A549 (cell line): ENCODE results near the gene S100A12.

Source experiments
- BHLHE40 ChIP-seq: IDR thresholded peaks from 2 replicates; pipeline ENCODE4 v1.6.1; 2012; ENCODE audit warnings: low read depth, low read length, inconsistent platforms
- CEBPB ChIP-seq, 2 experiments: fragments of >200 bp in 1 of 2; sonication (Bioruptor Twin) in 1 of 2; formaldehyde crosslinking in 1 of 2; IDR thresholded peaks; 2 replicates each; pipeline ENCODE4 v1.6.1; 2012 to 2016
- EP300 ChIP-seq, 2 experiments: fragments of >200 bp; sonication (Bioruptor Twin); formaldehyde crosslinking; IDR thresholded peaks; 2 replicates in 1 of 2; 3 replicates in 1 of 2; pipeline ENCODE4 v1.6.1; 2016 to 2017

GRCh38 chr1:153404768-153405167, 29.3 kb upstream of the S100A12 start:
- TF ChIP-seq EP300 (IDR thresholded peaks at IDR 0.05) (no peak), BHLHE40 (no peak), CEBPB (IDR thresholded peaks at IDR 0.05) (no peak)
